B cell (primary cell): ENCODE data around the gene LSS. TPM values are rescaled to one million over a fixed set of nuclear protein-coding genes. Genes with fewer than 3 reads are reported as not detected.
"Not testable (repeated sequence)": the region's sequence is repeated elsewhere in the genome, so short reads cannot be mapped to it uniquely, and the experiment has no call there.

Experiments
- ATAC-seq: fragments of 200-7000 bp; cut with Tn5 transposase; one replicate; pipeline ENCODE4 v1.10.0; 2021; ENCODE audit warnings: low read depth, mild to moderate bottlenecking, moderate number of reproducible peaks, moderate library complexity
- CTCF ChIA-PET: fragments of 350-600 bp; sonication (Branson Sonifier 250); formaldehyde crosslinking; loops from one replicate; lab custom pipeline; 2021; ENCODE audit warnings: antibody characterized with exemption, inconsistent platforms; lab: Charles Lee
- POLR2A ChIA-PET: fragments of 350-600 bp; sonication (Branson Sonifier 250); formaldehyde crosslinking; loops from one replicate; lab custom pipeline; 2021; ENCODE audit warnings: antibody characterized with exemption; lab: Charles Lee
- DNase-seq: peaks from one replicate; pipeline ENCODE4 v3.0.0; 2013
- H2AFZ ChIP-seq: 2 replicates; pipeline ENCODE4 v1.6.1; 2012; ENCODE audit warnings: mild to moderate bottlenecking, low read depth, low read length; ENCODE audit not compliant: insufficient read depth, poor library complexity, severe bottlenecking
- H3K27ac ChIP-seq, 2 donors: 1 replicate in 1 of 2; 2 replicates in 1 of 2; pipeline ENCODE4 v1.5.1; 2012 to 2013; ENCODE audit warnings: low read length in 2 of 2, mild to moderate bottlenecking in 2 of 2, moderate library complexity in 1 of 2
- H3K27me3 ChIP-seq, 4 experiments: fragments of 200-600 bp in 1 of 4; sonication (generic) in 1 of 4; replicated peaks in 1 of 4; 1 replicate in 2 of 4; 2 replicates in 2 of 4; pipeline versions ENCODE4 v1.6.1 to v1.7.0; 2013 to 2016; ENCODE audit warnings: low read length in 3 of 4, mild to moderate bottlenecking in 2 of 4, mixed read lengths in 1 of 4, moderate library complexity in 1 of 4; ENCODE audit not compliant: insufficient read depth in 4 of 4, control insufficient read depth in 3 of 4; ENCODE audit errors: control extremely low read depth in 1 of 4
- H3K36me3 ChIP-seq, 2 experiments: replicated peaks in 1 of 2; 1 replicate in 1 of 2; 2 replicates in 1 of 2; pipeline versions ENCODE4 v1.6.1 to v1.7.1; 2013; ENCODE audit warnings: low read length in 1 of 2; ENCODE audit not compliant: insufficient read depth in 2 of 2, control insufficient read depth in 1 of 2; ENCODE audit errors: control extremely low read depth in 1 of 2, extremely low read depth in 1 of 2
- H3K4me1 ChIP-seq, 2 donors: fragments of 200-600 bp in 1 of 2; sonication (generic) in 1 of 2; 1 replicate in 1 of 2; 2 replicates in 1 of 2; pipeline versions ENCODE4 v1.5.1 to v1.6.1; 2013 to 2017; ENCODE audit warnings: low read length in 2 of 2; ENCODE audit not compliant: control insufficient read depth in 2 of 2, insufficient read depth in 2 of 2
- H3K4me2 ChIP-seq: replicated peaks from 2 replicates; pipeline ENCODE3; 2012; ENCODE audit warnings: mild to moderate bottlenecking, low read depth, low read length; ENCODE audit not compliant: poor library complexity, severe bottlenecking
- H3K4me3 ChIP-seq, 5 experiments: fragments of 200-600 bp in 1 of 5; sonication (generic) in 1 of 5; 1 replicate in 3 of 5; 2 replicates in 2 of 5; pipeline versions ENCODE4 v1.5.1 to v1.7.0; 2011 to 2016; ENCODE audit warnings: low read length in 4 of 5, mild to moderate bottlenecking in 4 of 5, low read depth in 2 of 5, control low read depth in 1 of 5, moderate library complexity in 1 of 5; ENCODE audit not compliant: insufficient read depth in 1 of 5; ENCODE audit errors: control extremely low read depth in 1 of 5, extremely low read depth in 1 of 5
- H3K79me2 ChIP-seq: fragments of 200-600 bp; sonication (generic); one replicate; pipeline ENCODE4 v1.6.0; 2016; ENCODE audit warnings: low read length; ENCODE audit not compliant: control insufficient read depth, insufficient read depth
- H3K9ac ChIP-seq: fragments of 200-600 bp; sonication (generic); 2 replicates; pipeline ENCODE4 v1.6.1; 2017; ENCODE audit warnings: mild to moderate bottlenecking, low read length, moderate library complexity
- H3K9me3 ChIP-seq, 3 donors: one replicate each; pipeline versions ENCODE4 v1.6.1 to v1.7.1; 2013; ENCODE audit warnings: low read length in 2 of 3; ENCODE audit not compliant: control insufficient read depth in 2 of 3, insufficient read depth in 1 of 3; ENCODE audit errors: control extremely low read depth in 1 of 3
- H4K20me1 ChIP-seq: 2 replicates; pipeline ENCODE4 v1.6.0; 2012; ENCODE audit warnings: mild to moderate bottlenecking, low read length; ENCODE audit not compliant: insufficient read depth, control insufficient read depth, poor library complexity, severe bottlenecking
- H3K27ac Mint-ChIP-seq: one replicate; pipeline ENCODE4 v1.8.0; 2021; ENCODE audit warnings: mixed read lengths
- H3K27me3 Mint-ChIP-seq: one replicate; pipeline ENCODE4 v1.8.0; 2021; ENCODE audit warnings: mixed read lengths
- H3K4me1 Mint-ChIP-seq: one replicate; pipeline ENCODE4 v1.8.0; 2021; ENCODE audit warnings: mixed read lengths
- H3K4me3 Mint-ChIP-seq: one replicate; pipeline ENCODE4 v1.8.0; 2021; ENCODE audit warnings: mixed read lengths
- H3K9me3 Mint-ChIP-seq: one replicate; pipeline ENCODE4 v1.8.0; 2022; ENCODE audit warnings: mixed read lengths; ENCODE audit not compliant: insufficient read depth
- CTCF ChIP-seq: fragments of 200-600 bp; IDR thresholded peaks from one replicate; pipeline ENCODE4 v1.8.0; 2022; ENCODE audit warnings: antibody characterized with exemption, mild to moderate bottlenecking
- EZH2 ChIP-seq: IDR thresholded peaks from 2 replicates; pipeline ENCODE4 v1.6.1; 2012; ENCODE audit warnings: borderline replicate concordance, low read depth, mild to moderate bottlenecking, moderate library complexity, low read length; ENCODE audit not compliant: insufficient read depth, poor library complexity, severe bottlenecking
- WGBS: methylation state at CpG from one replicate; pipeline ENCODE4 v1.1.5; 2013; ENCODE audit warnings: missing lambda C conversion rate; ENCODE audit not compliant: insufficient coverage; 5-methylcytosine and 5-hydroxymethylcytosine counted together
- intact Hi-C: fragments of 100-400 bp; cut with micrococcal nuclease; formaldehyde crosslinking; loops from one replicate; pipeline ENCODE4 v1.10.0; 2022
- polyA plus RNA-seq: library from polyadenylated mRNA; depleted of rRNA; stranded (reverse); fragments of >200 nt; gene quantifications from 2 replicates; pipeline ENCODE4 v1.2.3, GENCODE V29; 2012
- total RNA-seq, 2 donors: library from RNA; stranded (reverse); fragments of 120-200 nt in 1 of 2; gene quantifications; 1 replicate in 1 of 2; 2 replicates in 1 of 2; pipeline versions ENCODE4 v1.2.3 to v1.2.4, GENCODE V29; 2013 to 2022

The LSS gene
- total and polyA plus RNA-seq, 2 donors (not counting 1 experiment from before 2014, with no cell fraction given) = 30.2 to 58.1 TPM

GRCh38 chr21:46183910-46184624 lies 44.5 kb downstream of the LSS start, which contains the start of gene SPATC1L:
Gene SPATC1L, minus strand, starts transcription at chr21:46184459. Its CDS starts 1,643 bp downstream, at chr21:46182816.
- Mint-ChIP-seq H3K4me1 (peaks cover 9% of the 10 kb centered on the region), H3K9me3 (no peaks in the 10 kb centered on the region), H3K27me3 (no peaks in the 10 kb centered on the region), H3K27ac (peak within 1 kb of the TSS; percentile 90), H3K4me3 (peak within 1 kb of the TSS; percentile 92)
- peaks cover 0 to 16% of the 10 kb centered on the region in 2 donors for H3K4me1 ChIP-seq
- peak within 1 kb of the TSS; percentile 50 to 91 (median 76) for H3K4me3 ChIP-seq
- 2% methylated on average over 14 of the region's 24 CpGs for WGBS
- H3K9ac ChIP-seq = peak within 1 kb of the TSS; percentile 64
- H2AFZ ChIP-seq = peak within 1 kb of the TSS; percentile 66
- H3K27me3 ChIP-seq = no peaks in the 10 kb centered on the region
- ATAC-seq (peak; percentile 69), DNase-seq (peak; percentile 73)
- peak within 1 kb of the TSS; percentile 91 for H3K4me2 ChIP-seq
- H3K36me3 ChIP-seq = no peaks in the 10 kb centered on the region
- peaks cover 3% of the 10 kb centered on the region for H3K79me2 ChIP-seq
- peaks cover 0 to 3% (median 0%) of the 10 kb centered on the region in 3 donors for H3K9me3 ChIP-seq
- ChIA-PET CTCF (no interaction called here), POLR2A (no interaction called here)
- intact Hi-C loops = loop anchor here (1.0 kb wide), 3 partner anchors 41 to 140 kb away; partner anchors contain the start of genes LSS and PCNT
- peak within 1 kb of the TSS; percentile 59 to 63 for H3K27ac ChIP-seq
- H4K20me1 ChIP-seq = no peaks in the 10 kb centered on the region
- TF ChIP-seq CTCF = no peak
- TF ChIP-seq EZH2 = no peak

GRCh38 chr21:46183337-46183909 lies 45.2 kb downstream of the LSS start:
- H3K36me3 ChIP-seq, H3K9ac ChIP-seq, H3K27me3 ChIP-seq, H3K4me1 Mint-ChIP-seq, POLR2A ChIA-PET, H3K9me3 ChIP-seq, H3K27ac Mint-ChIP-seq, H3K9me3 Mint-ChIP-seq, ATAC-seq, DNase-seq, H3K27me3 Mint-ChIP-seq, H3K27ac ChIP-seq, intact Hi-C loops, CTCF ChIA-PET, H4K20me1 ChIP-seq, H3K79me2 ChIP-seq: not testable (repeated sequence)
- Histone ChIP-seq H3K4me1 (peaks cover 0 to 16% of the 10 kb centered on the region in 2 donors), H2AFZ (peak overlapping the region; percentile 66), H3K4me3 (peak overlapping the region in 1 of 5 experiments; percentile 82), H3K4me2 (peak overlapping the region; percentile 91)
- 33% methylated on average over 1 of the region's 13 CpGs for WGBS
- H3K4me3 Mint-ChIP-seq = peak overlapping the region; percentile 72
